ENCODE results near the gene ASTN2.
"Not testable (repeated sequence)": the region's sequence is repeated elsewhere in the genome, so short reads cannot be mapped to it uniquely, and the experiment has no call there.

The ASTN2 gene

DNA sequence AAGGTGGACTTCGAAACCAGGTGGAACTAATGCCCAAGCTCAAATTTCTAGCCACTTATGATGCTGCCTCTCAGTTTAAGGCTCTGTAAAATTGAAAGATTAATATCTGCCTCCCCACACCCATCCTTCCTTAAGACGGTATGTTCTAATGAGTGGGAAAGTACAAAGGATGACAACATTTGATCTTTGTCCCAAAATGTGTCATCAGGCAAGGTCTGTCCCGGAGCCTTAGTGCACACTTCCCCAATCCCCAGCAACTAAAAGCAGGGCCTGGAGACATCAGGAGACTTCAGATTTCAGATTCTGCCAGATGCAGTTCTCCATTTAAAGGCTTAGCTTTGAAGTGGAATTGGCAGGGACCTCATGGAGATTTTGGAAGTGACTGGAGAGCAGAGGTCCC, 316.5 kb downstream of the ASTN2 start:
- no peak for DNase-seq

DNA sequence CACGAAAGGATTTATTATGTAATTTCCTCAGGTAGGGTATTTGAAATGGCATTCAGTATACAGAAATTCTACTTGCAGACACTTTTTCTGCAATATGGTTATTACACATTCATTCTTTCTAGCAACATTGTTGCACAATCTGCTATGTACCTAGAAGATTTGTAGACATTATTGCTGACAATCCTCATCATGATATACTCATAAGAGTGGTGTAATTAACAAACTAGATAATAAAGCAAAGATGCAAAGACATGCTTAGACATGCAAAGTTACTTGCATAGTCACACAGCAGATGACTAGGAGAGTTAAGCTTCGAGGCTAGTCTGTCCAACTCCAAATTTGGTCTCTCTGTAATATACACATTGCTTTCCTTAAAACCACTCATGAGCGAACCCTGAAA, 317.1 kb downstream of the ASTN2 start:
- no peak for DNase-seq

GRCh38 chr9:117096138-117096537, 318.7 kb downstream of the ASTN2 start:
- no peak for DNase-seq

- DNase-seq, result no peak
These were observed 319.8 kb downstream of the ASTN2 start for GRCh38 chr9:117095081-117095480.

GRCh38 chr9:117093891-117094844, 320.7 kb downstream of the ASTN2 start:
- DNase-seq, result no peak

- DNase-seq, result no peak
These were observed 322.3 kb downstream of the ASTN2 start for GRCh38 chr9:117092582-117092981.

DNA sequence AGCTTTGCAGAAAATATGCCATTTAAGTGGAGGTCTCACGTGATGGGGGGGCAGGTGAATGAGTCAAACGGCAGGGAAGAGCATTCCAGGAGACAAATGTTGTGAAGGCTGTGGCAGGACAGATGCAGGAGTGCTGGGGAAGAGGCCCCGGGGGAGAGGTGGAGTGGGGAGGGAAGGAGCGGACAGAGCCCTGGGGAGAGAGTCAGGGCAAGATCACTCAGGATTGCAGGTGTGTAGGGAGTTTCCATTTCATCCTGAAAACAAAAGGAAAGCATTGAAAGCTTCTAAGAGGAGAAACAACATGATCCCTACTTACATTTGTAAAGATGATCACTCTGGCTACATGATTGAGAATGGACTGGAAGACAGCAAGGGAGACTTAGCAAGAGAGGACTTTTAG, 323.3 kb downstream of the ASTN2 start:
- no peak for DNase-seq

- no peak for DNase-seq
These were observed 326.1 kb downstream of the ASTN2 start for GRCh38 chr9:117088786-117089185.

- no peak for DNase-seq
These were observed 326.7 kb downstream of the ASTN2 start for GRCh38 chr9:117088140-117088539.

GRCh38 chr9:117084221-117084620, 330.6 kb downstream of the ASTN2 start:
- no peak for DNase-seq

DNA sequence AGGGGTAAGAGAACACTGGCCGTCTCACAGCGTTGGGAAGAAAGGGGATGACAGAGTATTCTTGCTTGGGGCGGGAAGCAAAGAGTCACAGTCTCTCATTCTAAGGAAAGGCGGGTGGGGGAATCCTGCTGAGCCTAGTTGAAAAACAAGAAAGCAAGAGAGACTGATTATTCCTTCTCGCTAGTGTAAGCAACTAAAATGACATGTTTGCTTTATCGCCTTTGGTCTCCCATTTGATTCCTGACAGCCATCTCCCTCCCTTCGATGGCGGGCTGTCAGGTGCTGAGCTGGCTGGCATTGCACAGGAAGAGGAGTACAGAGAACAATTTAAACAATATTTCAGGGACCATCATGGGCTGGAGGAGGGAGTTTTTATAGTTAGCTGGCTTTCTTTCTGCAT, 331.3 kb downstream of the ASTN2 start:
- DNase-seq, result no peak

- DNase-seq, result no peak
These were observed 333.1 kb downstream of the ASTN2 start for GRCh38 chr9:117081641-117082317.

DNA sequence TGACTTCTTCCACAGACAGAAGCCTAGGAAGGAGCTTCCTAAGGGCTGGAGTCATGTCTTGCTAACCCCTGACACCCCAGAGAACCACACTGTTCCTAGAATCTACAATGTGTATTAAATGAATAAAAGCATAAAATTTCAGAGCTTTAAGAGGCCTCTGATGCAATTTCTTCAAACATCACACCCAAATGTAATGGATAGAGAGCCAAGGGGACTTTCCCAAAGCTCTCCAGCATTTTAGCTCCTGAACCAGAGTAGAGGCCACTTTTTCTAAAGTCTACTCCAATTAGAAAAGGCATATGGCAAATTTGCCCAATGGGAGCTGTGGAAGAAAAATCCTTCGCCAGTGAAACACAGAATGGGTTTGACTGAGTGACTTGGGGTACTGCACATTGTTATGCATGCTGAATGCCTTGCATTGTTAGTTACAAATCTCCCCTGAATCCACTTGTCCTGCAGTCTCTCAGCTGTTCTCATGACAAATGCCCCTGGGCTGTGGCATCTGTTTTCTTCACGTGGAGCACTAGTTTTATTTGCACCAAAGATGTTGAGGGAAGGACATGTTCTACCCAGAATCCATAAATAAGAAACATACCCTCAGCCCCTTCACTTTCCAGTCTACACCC, 334.0 kb downstream of the ASTN2 start:
- no peak for DNase-seq

DNA sequence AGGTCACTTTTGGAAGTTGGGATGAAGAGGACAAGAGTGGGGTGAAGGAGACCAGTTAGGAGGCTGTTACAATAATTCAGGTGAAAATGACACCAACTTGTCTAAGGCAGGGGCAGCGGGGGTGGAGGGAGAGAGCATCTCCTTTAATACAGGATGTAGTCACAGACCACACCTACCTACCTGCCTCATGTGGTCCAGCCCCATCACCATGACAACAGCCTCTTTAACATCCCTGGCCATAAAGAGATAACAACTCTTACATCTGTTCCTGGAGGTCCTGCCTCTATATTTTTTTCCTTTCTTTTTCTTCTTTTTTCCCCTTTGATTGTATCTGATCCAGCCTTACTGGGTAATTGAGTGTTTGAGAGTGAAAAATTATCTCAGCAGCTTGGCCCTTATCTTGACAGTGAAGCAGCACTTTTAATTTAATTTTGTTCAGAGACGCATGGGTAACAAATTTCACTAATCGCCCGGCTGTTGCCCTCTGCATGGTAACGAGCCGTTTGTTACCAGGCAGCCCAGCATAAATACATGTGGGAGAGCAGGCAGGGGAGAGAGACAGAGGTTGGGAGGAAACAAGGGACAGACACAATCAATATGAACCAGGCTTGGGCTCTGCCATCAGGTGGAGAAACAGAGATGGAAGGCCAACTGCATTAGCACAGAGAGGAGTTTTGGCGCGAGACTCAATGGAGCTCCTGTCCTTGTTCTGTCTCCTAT, 338.1 kb downstream of the ASTN2 start:
- no peak for DNase-seq

DNA sequence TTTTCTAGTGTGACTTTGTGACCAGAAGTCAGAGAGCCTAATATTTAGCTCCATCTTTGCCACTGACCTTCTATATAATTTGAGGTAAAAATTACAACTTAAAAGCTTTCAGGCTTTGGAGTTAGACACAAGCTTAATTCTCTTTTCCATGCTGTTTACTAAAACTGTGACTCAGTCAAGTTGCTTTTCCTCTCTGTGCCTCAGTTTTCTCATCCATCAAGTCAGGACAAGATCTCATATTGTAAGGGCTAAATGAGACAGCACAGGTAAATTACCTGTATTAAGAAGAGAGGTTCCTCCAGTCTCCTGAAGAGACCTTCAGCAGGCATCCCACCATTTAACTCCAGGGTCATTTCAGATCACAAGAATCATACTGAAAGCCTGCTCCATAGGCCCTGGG, 339.2 kb downstream of the ASTN2 start:
- DNase-seq, result no peak

GRCh38 chr9:117074784-117075520, 339.9 kb downstream of the ASTN2 start:
- no peak for DNase-seq

- no peak for DNase-seq
These were observed 340.6 kb downstream of the ASTN2 start for GRCh38 chr9:117074342-117074662.

DNA sequence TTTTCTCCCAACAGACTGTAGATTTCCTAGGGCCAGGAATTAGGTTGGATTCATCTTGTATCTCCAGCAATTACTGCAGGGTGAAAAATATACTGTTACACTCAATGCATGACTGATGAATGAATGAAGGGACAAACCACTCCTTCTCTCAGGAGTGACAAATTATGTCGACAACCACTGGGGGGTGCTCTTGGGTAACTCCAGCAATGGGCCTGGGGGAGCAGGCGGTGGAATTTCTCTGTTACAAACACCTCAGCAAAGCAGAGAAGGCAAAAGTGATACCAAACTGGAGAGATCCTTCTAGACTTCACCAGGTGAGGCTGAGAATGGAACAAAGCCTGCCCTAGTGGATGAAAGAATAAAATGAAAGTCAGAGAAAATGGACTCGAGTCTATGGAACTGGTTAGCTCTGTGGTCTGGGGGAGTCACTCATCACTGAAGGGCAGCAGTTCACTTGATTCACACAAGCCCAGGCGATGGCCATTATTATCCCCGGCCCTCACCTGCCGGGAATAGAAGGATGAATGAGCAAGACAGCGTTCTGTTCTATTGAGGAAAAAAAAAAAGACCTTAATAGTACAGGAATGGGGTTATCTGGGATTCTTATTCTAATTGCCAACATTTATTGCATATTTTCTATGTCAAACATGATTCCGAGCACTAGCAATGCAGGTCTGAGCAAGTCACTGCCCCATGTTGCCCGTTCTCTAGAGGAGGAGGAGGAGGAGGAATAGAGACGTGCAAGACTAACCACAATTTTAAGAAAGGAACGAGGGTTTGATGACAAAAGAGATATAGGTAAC, 341.1 kb downstream of the ASTN2 start:
- no peak for DNase-seq

DNA sequence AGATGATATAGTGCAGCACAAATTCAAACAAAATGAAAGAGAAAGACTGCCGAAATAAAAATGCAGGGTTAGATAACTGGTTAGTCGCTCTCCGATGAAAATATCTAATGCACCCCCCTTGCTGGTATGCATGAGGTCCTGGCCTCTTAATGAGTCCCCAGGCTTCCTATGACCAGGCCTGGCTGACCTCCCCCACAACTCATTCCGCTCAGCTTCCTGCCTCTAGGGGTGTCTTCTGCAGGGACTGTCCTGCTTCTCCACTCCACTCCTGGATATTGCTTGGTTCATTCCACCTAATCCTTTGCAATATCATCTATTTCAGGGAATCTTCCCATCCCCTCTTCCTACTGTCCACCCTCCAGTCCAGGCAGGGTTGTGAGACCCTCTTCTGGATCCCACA, 341.8 kb downstream of the ASTN2 start:
- no peak for DNase-seq

- no peak for DNase-seq
These were observed 342.6 kb downstream of the ASTN2 start for GRCh38 chr9:117072216-117072615.

- DNase-seq, result not testable (repeated sequence)
These were observed 343.1 kb downstream of the ASTN2 start for GRCh38 chr9:117071673-117072207.
